ENCODE data around the gene SEMA3B.

SEMA3B gene

GRCh38 chr3:50320853-50321335, 51.9 kb downstream of the SEMA3B start:
- in situ Hi-C loops (cut with MboI; ENCODE audit: low sequenced_read_pairs, unreplicated experiment): no loop called here
- no peak for TF ChIP-seq CTCF (IDR thresholded peaks at IDR 0.05; ENCODE audit: borderline replicate concordance, control extremely low read depth, extremely low read depth, insufficient read depth, missing control alignments)
- DNase-seq (ENCODE audit: low spot score): peak; percentile 86

GRCh38 chr3:50321336-50322114, 52.6 kb downstream of the SEMA3B start:
- in situ Hi-C loops (cut with MboI; ENCODE audit: low sequenced_read_pairs, unreplicated experiment): no loop called here
- DNase-seq (ENCODE audit: low spot score): peak; percentile 93
- TF ChIP-seq CTCF (IDR thresholded peaks at IDR 0.05; ENCODE audit: borderline replicate concordance, control extremely low read depth, extremely low read depth, insufficient read depth, missing control alignments): peak; percentile 41

GRCh38 chr3:50322115-50322385, 53.1 kb downstream of the SEMA3B start:
- no peak for TF ChIP-seq CTCF (IDR thresholded peaks at IDR 0.05; ENCODE audit: borderline replicate concordance, control extremely low read depth, extremely low read depth, insufficient read depth, missing control alignments)
- in situ Hi-C loops (cut with MboI; ENCODE audit: low sequenced_read_pairs, unreplicated experiment): no loop called here
- DNase-seq (ENCODE audit: low spot score): no peak

- TF ChIP-seq CTCF (IDR thresholded peaks at IDR 0.05; ENCODE audit: borderline replicate concordance, control extremely low read depth, extremely low read depth, insufficient read depth, missing control alignments): no peak
- in situ Hi-C loops (cut with MboI; ENCODE audit: low sequenced_read_pairs, unreplicated experiment): no loop called here
- DNase-seq (ENCODE audit: low spot score): no peak
Observed at GRCh38 chr3:50322386-50323091, 53.6 kb downstream of the SEMA3B start, which contains the start of gene HYAL2. Gene HYAL2, minus strand, starts transcription at chr3:50322745. Its CDS starts 2,256 bp downstream, at chr3:50320489.

GRCh38 chr3:50323092-50323600, 54.2 kb downstream of the SEMA3B start:
- TF ChIP-seq CTCF (IDR thresholded peaks at IDR 0.05; ENCODE audit: borderline replicate concordance, control extremely low read depth, extremely low read depth, insufficient read depth, missing control alignments): no peak
- in situ Hi-C loops (cut with MboI; ENCODE audit: low sequenced_read_pairs, unreplicated experiment): no loop called here
- no peak for DNase-seq (ENCODE audit: low spot score)

- in situ Hi-C loops (cut with MboI; ENCODE audit: low sequenced_read_pairs, unreplicated experiment): no loop called here
- DNase-seq (ENCODE audit: low spot score): no peak
- TF ChIP-seq CTCF (IDR thresholded peaks at IDR 0.05; ENCODE audit: borderline replicate concordance, control extremely low read depth, extremely low read depth, insufficient read depth, missing control alignments): no peak
Observed at GRCh38 chr3:50323614-50324199, 54.8 kb downstream of the SEMA3B start.
